ENCODE data around the gene EFCAB11. TPM values are rescaled to one million over a fixed set of nuclear protein-coding genes. Genes with fewer than 3 reads are reported as not detected.

The EFCAB11 gene
- total and polyA plus RNA-seq, 9 of the 15 experiments (the other 6 are each of a cell fraction or from before 2014, with no cell fraction given): 13.4 to 37.9 (median 17.4) TPM

DNA sequence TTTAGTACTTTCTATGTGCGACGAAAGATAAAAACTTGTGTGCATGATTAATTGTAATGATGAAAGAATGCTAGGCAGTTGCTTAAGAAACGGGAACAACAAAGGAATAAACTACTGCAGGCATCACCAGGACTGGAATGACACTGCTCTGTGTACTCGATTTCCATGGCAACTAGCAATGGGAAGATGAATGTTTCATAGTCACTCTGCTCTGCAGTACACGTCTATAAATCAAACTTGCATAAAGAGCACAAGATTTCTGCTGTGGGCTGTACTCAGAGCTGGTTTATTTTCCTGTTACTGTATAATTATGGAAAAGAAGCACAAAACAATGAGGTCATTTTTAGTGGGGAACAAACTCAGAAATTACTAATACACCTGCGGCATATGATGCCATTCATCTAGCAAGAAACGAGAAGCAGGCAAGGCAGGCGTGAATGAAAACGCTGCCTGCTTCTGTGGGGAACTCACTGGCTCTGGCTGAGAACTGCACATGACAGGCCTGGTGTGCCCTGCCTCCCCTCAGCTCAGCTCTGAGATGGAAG is 41.8 kb downstream of the EFCAB11 start (continued):
- TF ChIP-seq IRF9 (tag; IDR thresholded peaks at IDR 0.05): no peak
- TF ChIP-seq POLR3G (IDR thresholded peaks at IDR 0.05; ENCODE audit: extremely low read depth, insufficient read length, insufficient replicate concordance): no peak
- TF ChIP-seq, protein P1, sequence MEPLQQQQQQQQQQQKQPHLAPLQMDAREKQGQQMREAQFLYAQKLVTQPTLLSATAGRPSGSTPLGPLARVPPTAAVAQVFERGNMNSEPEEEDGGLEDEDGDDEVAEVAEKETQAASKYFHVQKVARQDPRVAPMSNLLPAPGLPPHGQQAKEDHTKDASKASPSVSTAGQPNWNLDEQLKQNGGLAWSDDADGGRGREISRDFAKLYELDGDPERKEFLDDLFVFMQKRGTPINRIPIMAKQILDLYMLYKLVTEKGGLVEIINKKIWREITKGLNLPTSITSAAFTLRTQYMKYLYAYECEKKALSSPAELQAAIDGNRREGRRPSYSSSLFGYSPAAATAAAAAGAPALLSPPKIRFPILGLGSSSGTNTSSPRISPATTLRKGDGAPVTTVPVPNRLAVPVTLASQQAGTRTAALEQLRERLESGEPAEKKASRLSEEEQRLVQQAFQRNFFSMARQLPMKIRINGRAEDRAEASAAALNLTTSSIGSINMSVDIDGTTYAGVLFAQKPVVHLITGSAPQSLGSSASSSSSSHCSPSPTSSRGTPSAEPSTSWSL (CRISPR knock-in tag; IDR thresholded peaks at IDR 0.05; ENCODE audit: borderline replicate concordance): no peak
- TF ChIP-seq NFIX (CRISPR knock-in tag; IDR thresholded peaks at IDR 0.05; ENCODE audit: low read depth): no peak
- no peak for TF ChIP-seq STAG1 (CRISPR knock-in tag; IDR thresholded peaks at IDR 0.05; ENCODE audit: borderline replicate concordance)
- no peak for TF ChIP-seq ZNF384 (IDR thresholded peaks at IDR 0.05; ENCODE audit: low read depth, low read length)
- TF ChIP-seq NFIC (IDR thresholded peaks at IDR 0.05): no peak
- no peak for TF ChIP-seq CEBPG (CRISPR knock-in tag; IDR thresholded peaks at IDR 0.05)
- peak; percentile 73 to 86; a peak in 3 of 4 replicates for TF ChIP-seq CEBPG (tag; conservative IDR thresholded peaks at IDR 0.05 in 1 of 2, IDR thresholded peaks at IDR 0.05 in 1 of 2)
- no peak for TF ChIP-seq SREBF1 (IDR thresholded peaks at IDR 0.05; ENCODE audit: borderline replicate concordance, low read depth, low read length)
- TF ChIP-seq ZNF217 (CRISPR knock-in tag; IDR thresholded peaks at IDR 0.05): no peak
- TF ChIP-seq, protein P2, sequence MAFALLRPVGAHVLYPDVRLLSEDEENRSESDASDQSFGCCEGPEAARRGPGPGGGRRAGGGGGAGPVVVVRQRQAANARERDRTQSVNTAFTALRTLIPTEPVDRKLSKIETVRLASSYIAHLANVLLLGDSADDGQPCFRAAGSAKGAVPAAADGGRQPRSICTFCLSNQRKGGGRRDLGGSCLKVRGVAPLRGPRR (CRISPR knock-in tag; IDR thresholded peaks at IDR 0.05): no peak
- TF ChIP-seq PURB (CRISPR knock-in tag; IDR thresholded peaks at IDR 0.05; ENCODE audit: low read depth): no peak
- peak; percentile 29; the same call in 1 of the 2 replicates for TF ChIP-seq PKNOX1 (IDR thresholded peaks at IDR 0.05)
- no peak for TF ChIP-seq ZBED1 (IDR thresholded peaks at IDR 0.05)
- TF ChIP-seq NCOR1 (IDR thresholded peaks at IDR 0.05): no peak
- TF ChIP-seq FOXJ3 (CRISPR knock-in tag; IDR thresholded peaks at IDR 0.05): peak; percentile 48; the same call in 1 of the 2 replicates
- no peak for TF ChIP-seq BRCA1 (IDR thresholded peaks at IDR 0.05)
- no peak for TF ChIP-seq BRCA1 (CRISPR knock-in tag; IDR thresholded peaks at IDR 0.05)
- TF ChIP-seq ZEB2 (IDR thresholded peaks at IDR 0.05): no peak
- TF ChIP-seq, protein P3, sequence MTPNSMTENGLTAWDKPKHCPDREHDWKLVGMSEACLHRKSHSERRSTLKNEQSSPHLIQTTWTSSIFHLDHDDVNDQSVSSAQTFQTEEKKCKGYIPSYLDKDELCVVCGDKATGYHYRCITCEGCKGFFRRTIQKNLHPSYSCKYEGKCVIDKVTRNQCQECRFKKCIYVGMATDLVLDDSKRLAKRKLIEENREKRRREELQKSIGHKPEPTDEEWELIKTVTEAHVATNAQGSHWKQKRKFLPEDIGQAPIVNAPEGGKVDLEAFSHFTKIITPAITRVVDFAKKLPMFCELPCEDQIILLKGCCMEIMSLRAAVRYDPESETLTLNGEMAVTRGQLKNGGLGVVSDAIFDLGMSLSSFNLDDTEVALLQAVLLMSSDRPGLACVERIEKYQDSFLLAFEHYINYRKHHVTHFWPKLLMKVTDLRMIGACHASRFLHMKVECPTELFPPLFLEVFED (CRISPR knock-in tag; conservative IDR thresholded peaks at IDR 0.05): no peak
- TF ChIP-seq ZNF165 (CRISPR knock-in tag; IDR thresholded peaks at IDR 0.05; ENCODE audit: borderline replicate concordance): no peak
